ENCODE data around the gene KLK14. TPM values are rescaled to one million over a fixed set of nuclear protein-coding genes. Genes with fewer than 3 reads are reported as not detected.

KLK14 gene
- total RNA-seq, 1 donor from 2014 or later: 0.82 TPM

DNA sequence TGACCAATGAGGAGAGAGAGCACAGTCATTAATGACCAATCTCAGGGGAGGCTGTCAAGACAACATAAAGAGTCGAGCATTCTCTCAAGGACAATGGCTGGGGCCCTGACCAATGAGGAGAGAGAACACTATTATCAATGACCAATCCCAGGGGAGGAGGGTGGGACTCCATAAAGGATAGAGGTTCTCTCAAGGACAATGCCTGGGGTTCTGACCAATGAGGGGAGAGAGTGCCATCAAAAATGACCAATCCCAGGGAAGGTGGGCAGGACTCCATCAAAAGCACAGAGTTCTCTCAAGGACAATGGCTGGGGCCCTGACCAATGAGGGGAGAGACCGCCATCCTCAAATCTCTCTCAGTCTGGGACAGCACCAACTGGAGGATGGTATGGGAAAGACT is 53.0 kb downstream of the KLK14 start:
- Mint-ChIP-seq H3K9me3 (no peaks in the 10 kb centered on the region), H3K36me3 (ENCODE audit: low read depth) (no peaks in the 10 kb centered on the region), H3K27ac (no peak overlapping the region), H3K4me3 (no peak overlapping the region), H3K27me3 (peaks cover 22% of the 10 kb centered on the region), H3K4me1 (no peaks in the 10 kb centered on the region)
- DNase-seq (no peak), ATAC-seq (ENCODE audit: low read depth) (no peak)
- TF ChIP-seq, protein P1, sequence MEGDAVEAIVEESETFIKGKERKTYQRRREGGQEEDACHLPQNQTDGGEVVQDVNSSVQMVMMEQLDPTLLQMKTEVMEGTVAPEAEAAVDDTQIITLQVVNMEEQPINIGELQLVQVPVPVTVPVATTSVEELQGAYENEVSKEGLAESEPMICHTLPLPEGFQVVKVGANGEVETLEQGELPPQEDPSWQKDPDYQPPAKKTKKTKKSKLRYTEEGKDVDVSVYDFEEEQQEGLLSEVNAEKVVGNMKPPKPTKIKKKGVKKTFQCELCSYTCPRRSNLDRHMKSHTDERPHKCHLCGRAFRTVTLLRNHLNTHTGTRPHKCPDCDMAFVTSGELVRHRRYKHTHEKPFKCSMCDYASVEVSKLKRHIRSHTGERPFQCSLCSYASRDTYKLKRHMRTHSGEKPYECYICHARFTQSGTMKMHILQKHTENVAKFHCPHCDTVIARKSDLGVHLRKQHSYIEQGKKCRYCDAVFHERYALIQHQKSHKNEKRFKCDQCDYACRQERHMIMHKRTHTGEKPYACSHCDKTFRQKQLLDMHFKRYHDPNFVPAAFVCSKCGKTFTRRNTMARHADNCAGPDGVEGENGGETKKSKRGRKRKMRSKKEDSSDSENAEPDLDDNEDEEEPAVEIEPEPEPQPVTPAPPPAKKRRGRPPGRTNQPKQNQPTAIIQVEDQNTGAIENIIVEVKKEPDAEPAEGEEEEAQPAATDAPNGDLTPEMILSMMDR (IDR thresholded peaks at IDR 0.05): no peak
- ChIA-PET CTCF (no interaction called here), POLR2A (no interaction called here)
- intact Hi-C loops (cut with micrococcal nuclease): no loop called here

Other genes starting within 250 kb of the KLK14 start
- gene KLK15, start 249.3 kb downstream of the KLK14 start, total RNA-seq: not detected in 2 replicates
- gene KLK3, start 228.0 kb downstream of the KLK14 start, total RNA-seq: not detected in 2 replicates
- gene KLK2, start 209.4 kb downstream of the KLK14 start, total RNA-seq: 0.69 and 1.8 TPM in 2 replicates
- gene KLK4, start 171.5 kb downstream of the KLK14 start, total RNA-seq: 0.32 and 0.75 TPM in 2 replicates
- gene KLK5, start 129.8 kb downstream of the KLK14 start, total RNA-seq: not detected in 2 replicates
- not detected in 2 replicates for gene KLK6, start 113.3 kb downstream of the KLK14 start, total RNA-seq
- not detected in 2 replicates for gene KLK7, start 99.0 kb downstream of the KLK14 start, total RNA-seq
- gene KLK8, start 81.3 kb downstream of the KLK14 start, total RNA-seq: not detected in 2 replicates
- not detected in 2 replicates for gene KLK10, start 63.2 kb downstream of the KLK14 start, total RNA-seq
- gene KLK11, start 56.3 kb downstream of the KLK14 start, total RNA-seq: not detected in 2 replicates
- not detected in 2 replicates for gene KLK12, start 47.9 kb downstream of the KLK14 start, total RNA-seq
- gene KLK13, start 17.8 kb downstream of the KLK14 start, total RNA-seq: not detected in 2 replicates
- gene CTU1, start 25.5 kb upstream of the KLK14 start, total RNA-seq: 7.8 and 8.9 TPM in 2 replicates
- gene SIGLEC9, start 42.0 kb upstream of the KLK14 start, total RNA-seq: 0.29 TPM in 1 of 2 replicates, not detected in the other
- not detected in 2 replicates for gene SIGLEC7, start 59.4 kb upstream of the KLK14 start, total RNA-seq
- not detected in 2 replicates for gene CD33, start 142.2 kb upstream of the KLK14 start, total RNA-seq
- not detected in 2 replicates for gene SIGLECL1, start 168.2 kb upstream of the KLK14 start, total RNA-seq
- gene IGLON5, start 228.8 kb upstream of the KLK14 start, total RNA-seq: not detected in 2 replicates

Measured in activated B cell treated with CpG ODN at 0.5 μM for 24 hours (primary cell).